ENCODE measurements around the gene TOP3B.

The TOP3B gene

GRCh38 chr22:22009661-22010060 lies 27.1 kb upstream of the TOP3B start:
- no peak for DNase-seq

GRCh38 chr22:22006596-22006990 lies 24.0 kb upstream of the TOP3B start:
- DNase-seq, result no peak

- DNase-seq, result no peak
Observed at GRCh38 chr22:22005945-22006595, 23.5 kb upstream of the TOP3B start.

- no peak for DNase-seq
Observed at GRCh38 chr22:22003233-22003632, 20.6 kb upstream of the TOP3B start.

GRCh38 chr22:22002526-22003055 lies 20.0 kb upstream of the TOP3B start:
- no peak for DNase-seq

GRCh38 chr22:22001664-22002525 lies 19.3 kb upstream of the TOP3B start:
- no peak for DNase-seq

- DNase-seq, result no peak
Observed at GRCh38 chr22:21998595-21999247, 16.1 kb upstream of the TOP3B start.

GRCh38 chr22:21996175-21996720 lies 13.7 kb upstream of the TOP3B start:
- DNase-seq, result no peak

GRCh38 chr22:21995660-21996059 lies 13.1 kb upstream of the TOP3B start:
- DNase-seq, result no peak

GRCh38 chr22:21994881-21995444 lies 12.4 kb upstream of the TOP3B start:
- DNase-seq, result no peak

GRCh38 chr22:21992593-21993237 lies 10.1 kb upstream of the TOP3B start:
- no peak for DNase-seq

GRCh38 chr22:21991774-21992173 lies 9.2 kb upstream of the TOP3B start:
- no peak for DNase-seq

- DNase-seq, result no peak
Observed at GRCh38 chr22:21991304-21991596, 8.7 kb upstream of the TOP3B start.

GRCh38 chr22:21990445-21991303 lies 8.1 kb upstream of the TOP3B start:
- DNase-seq, result no peak

- no peak for DNase-seq
Observed at GRCh38 chr22:21989049-21989448, 6.5 kb upstream of the TOP3B start.

GRCh38 chr22:21985214-21985613 lies 2.6 kb upstream of the TOP3B start:
- no peak for DNase-seq

- DNase-seq, result no peak
Observed at GRCh38 chr22:21984793-21985192, 2.2 kb upstream of the TOP3B start.

GRCh38 chr22:21981874-21982273 lies 713 bp downstream of the TOP3B start:
- DNase-seq, result no peak

- DNase-seq, result no peak
Observed at GRCh38 chr22:21980547-21980946, 2.0 kb downstream of the TOP3B start.

GRCh38 chr22:21978564-21979386 lies 3.8 kb downstream of the TOP3B start:
- no peak for DNase-seq

- DNase-seq, result no peak
Observed at GRCh38 chr22:21977814-21978213, 4.8 kb downstream of the TOP3B start.
